Dermis blood vessel endothelial cell (primary cell): Measurements from ENCODE around the gene IQCE. TPM values are rescaled to one million over a fixed set of nuclear protein-coding genes. Genes with fewer than 3 reads are reported as not detected.
"Not testable (repeated sequence)": the region's sequence is repeated elsewhere in the genome, so short reads cannot be mapped to it uniquely, and the experiment has no call there.

Source experiments
- DNase-seq: peaks from one replicate; pipeline ENCODE4 v3.0.0; 2010
- total RNA-seq: library from RNA; depleted of rRNA; stranded (reverse); fragments of >200 nt; gene quantifications from 2 replicates; pipeline ENCODE4 v1.2.3, GENCODE V29; 2014

The IQCE gene
- total RNA-seq, 1 donor from 2014 or later, result 6.0 TPM

DNA sequence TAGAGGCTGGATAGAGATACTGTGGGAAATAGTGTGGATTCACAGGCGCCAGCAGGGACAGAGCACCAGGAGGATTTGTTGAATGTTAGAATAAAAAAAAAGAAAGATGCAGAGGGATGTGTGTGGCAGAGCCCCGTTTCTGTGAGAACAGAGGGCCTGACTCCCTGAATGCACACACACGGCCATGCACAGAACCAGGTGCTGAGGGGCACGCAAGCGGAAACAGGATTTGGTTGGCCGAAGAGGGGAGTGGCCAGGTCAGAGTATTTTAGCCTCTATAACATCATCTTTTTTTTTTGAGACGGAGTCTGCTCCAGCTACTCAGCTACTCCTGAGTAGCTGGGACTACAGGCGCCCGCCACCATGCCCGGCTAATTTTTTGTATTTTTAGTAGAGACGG is 21.9 kb downstream of the IQCE start:
- no peak for DNase-seq

DNA sequence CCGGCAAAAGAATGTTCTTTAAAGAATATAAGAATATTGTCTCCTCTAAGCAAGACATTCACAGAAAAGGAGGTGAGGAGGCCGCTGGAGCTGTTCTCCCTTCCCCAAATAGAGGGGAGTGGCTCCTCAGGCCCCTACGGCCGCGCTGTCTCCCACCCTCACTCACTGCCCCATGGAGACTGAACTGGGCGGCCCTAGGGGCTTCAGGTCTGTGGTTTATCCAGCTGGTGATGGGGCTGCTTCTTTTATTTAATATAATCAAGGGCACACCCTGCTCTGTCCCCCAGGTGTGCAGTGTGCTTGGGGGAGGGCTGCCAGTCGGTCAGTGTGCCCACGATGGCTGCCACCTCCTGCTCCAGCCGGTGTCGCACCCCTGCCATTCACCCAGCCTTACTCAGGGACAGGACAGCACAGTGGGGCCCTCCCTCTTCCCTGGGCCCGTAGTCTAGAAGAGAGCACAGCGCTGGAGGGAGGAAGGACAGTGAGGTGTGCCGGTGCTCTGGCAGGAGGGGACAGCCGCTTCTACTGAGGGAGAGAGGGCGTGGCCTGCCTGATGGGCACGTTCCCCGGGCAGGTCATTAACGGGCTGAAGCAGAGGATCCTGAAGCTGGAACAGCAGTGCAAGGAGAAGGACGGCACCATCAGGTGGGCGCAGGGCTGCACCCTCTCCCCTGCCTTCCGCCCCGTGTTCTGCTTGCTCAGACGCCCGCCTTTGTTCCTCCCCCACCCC is 23.4 kb downstream of the IQCE start:
- no peak for DNase-seq

DNA sequence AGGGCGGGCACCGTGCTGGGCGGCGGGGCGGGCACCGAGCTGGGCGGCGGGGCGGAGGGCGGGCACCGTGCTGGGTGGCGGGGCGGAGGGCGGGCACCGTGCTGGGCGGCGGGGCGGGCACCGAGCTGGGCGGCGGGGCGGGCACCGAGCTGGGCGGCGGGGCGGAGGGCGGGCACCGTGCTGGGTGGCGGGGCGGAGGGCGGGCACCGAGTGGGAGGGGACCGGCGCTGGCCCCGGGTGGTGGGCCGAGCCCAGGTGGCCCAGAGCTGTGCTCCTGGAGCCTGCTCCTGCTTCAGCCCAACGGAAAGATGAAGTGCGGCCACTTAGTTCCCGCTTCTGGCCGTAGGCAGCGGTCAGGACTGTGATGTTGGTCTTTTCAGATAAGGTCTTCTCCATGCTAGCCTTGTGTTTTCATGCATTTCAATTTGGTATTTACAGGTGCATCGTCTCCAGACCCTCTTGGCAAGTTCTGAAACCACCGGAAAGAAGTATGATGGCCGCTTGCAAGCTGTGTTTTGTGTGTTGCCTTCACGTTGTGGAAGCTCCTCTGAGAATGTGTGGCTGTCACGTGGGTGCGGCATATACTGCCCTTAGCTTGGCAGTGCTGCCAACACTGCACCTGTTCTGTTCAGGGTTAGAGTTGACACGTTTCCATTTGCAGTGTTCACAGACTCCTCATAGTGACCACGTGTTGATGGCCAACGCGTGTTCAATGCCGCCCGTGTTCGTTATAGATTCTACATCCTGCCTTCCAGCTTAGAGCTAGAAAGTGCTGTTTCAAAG is 25.2 kb downstream of the IQCE start:
- no peak for DNase-seq

DNA sequence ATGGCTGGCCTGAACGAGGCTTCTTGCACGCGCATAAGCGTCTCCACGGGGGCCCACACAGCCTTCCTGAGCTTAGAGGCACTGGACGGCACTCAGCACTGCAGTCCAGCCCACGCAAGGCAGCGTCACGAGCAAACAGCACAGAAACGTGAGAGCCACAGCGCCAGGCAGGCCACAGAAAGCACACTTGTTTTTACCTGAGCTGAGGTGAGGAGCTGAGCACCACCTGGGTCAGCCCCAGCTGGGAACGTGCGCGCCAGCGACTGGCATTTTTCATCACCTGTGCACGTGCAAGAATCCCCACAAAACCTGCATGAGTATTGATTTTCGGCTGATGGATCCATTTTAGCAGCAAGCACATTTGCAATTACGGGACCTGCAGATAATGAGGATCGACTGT is 26.7 kb downstream of the IQCE start:
- DNase-seq, result no peak

- no peak for DNase-seq
These were observed 27.7 kb downstream of the IQCE start for GRCh38 chr7:2586326-2587020.

- no peak for DNase-seq
These were observed 28.4 kb downstream of the IQCE start for GRCh38 chr7:2587134-2587533.

DNA sequence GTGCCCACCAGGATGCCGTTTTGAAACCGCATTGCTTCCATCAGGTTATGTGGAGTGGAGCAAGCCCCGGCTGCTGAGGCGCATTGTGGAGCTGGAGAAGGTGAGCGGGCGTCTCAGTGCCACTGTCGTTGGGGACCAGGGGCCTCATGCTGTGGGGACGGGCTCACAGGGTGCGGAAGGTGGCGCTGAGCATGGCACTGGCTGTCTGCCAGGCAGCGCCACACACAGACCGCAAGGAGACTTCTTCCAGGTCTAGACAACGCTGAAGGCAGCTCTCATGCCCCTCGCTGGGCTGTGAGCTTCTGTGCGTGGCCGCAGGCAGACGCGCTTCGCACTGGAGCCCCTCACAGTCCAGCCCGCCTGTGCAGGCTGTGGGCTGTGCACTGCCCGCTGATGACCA is 29.0 kb downstream of the IQCE start:
- DNase-seq, result no peak

- DNase-seq, result no peak
These were observed 30.6 kb downstream of the IQCE start for GRCh38 chr7:2589341-2589740.

DNA sequence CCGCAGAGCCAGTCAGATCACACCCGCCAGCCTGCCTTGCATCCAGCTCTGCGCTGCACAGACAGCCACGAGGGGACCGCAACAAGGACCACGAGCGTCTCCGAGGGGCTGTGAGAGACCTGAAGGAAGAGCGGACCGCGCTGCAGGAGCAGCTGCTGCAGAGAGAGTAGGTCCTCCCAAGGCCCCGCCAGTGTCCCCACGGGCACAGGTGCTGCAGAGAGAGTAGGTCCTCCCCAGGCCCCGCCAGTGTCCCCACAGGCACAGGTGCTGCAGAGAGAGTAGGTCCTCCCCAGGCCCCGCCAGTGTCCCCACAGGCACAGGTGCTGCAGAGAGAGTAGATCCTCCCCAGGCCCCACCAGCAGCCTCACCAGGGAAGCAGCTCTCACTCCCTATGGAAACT is 31.2 kb downstream of the IQCE start:
- not testable (repeated sequence) for DNase-seq

DNA sequence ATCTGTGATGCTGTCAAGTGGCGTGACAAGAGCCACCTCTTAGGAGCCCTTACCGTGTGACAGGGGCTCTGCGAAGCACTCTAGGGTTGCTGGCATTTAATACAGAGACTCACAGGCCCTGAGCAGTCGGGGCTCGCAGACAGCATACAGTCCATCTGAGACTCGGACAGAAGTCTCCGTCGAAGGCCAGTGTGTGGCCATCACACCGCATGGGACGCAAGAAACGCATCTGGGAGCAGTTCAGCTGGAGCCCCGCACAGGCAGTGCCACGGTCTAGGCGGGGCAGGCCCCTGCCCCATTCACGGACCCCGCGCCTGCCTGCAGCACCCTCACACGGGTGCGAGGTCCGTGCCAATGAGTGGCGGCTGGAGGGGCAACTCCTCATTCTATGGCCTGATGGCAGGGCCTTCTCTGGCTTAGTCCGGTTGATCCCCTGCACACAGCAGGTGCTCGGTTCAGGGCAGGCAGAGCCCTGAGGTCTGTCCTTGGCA is 33.6 kb downstream of the IQCE start:
- no peak for DNase-seq

DNA sequence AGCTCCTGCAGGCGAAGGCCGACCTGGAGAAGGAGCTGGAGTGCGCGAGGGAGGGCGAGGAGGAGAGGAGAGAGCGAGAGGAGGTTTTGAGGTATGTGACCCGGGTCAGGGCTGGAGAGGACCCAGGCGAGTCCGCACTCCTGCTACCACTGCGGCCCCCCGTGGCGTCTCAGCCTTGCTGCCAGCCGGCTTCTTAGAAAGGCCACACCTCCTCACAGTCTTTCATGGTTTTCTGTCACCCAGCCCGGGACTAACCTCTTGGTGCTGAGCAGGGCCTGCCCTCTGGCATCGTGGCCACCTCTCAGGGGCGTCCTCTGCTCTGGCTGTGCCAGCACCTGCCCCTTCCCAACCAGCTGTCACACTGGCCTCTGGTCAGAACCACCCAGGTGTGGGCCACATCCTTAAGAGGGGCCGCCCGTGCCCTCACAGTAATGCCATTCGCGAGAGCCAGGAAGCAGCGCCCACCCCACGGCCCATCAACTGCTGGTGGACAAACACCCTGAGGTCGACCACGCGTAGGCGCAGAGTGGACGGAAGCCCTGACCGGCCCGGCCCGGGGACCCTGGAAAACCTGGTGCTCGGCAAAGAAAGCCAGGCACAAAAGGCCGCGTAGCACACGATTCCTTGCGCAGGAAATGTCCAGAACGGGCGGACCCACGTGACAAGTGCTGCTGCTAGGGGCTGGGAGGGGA is 34.4 kb downstream of the IQCE start:
- DNase-seq, result no peak

- no peak for DNase-seq
These were observed 35.8 kb downstream of the IQCE start for GRCh38 chr7:2594599-2594998.

- no peak for DNase-seq
These were observed 36.6 kb downstream of the IQCE start for GRCh38 chr7:2595258-2595860.

DNA sequence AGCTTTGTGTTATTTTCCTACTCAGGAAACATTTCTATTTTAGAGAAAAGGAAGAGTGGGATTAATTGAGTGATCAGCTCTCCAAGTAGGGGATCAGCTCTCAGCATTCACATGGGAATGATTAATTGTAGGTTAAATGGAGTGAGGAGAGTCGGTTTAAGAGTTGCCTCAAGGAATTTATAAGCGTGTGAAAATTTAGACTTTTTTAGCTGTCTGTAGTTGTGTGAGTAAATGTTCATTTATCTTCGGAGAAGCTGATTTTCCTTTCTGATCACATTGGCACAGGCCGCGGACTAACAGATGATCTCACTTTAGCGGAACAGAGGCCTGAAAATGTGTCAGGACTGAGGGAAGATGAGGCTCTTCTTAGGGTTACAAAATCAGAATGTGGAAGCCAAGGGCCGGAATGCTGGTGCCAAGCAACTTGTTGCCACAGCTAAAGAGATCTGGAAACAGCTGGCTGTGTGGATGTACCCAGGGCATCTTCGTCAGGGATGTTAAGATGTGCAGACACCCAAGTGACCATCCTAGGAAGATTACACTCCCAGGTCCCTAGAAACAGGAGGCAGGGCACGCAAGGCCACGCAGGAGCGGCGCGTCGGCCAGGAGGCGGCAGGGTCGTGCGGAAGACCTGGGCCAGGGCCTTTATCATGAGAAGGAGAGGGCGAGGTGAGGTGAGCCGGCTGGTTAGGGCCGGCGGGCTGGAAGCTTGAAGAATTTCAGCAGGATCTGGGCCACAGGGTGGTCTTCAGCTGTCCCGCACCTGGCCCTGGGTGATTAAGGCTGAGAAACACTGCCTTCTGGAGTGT is 37.9 kb downstream of the IQCE start:
- no peak for DNase-seq

DNA sequence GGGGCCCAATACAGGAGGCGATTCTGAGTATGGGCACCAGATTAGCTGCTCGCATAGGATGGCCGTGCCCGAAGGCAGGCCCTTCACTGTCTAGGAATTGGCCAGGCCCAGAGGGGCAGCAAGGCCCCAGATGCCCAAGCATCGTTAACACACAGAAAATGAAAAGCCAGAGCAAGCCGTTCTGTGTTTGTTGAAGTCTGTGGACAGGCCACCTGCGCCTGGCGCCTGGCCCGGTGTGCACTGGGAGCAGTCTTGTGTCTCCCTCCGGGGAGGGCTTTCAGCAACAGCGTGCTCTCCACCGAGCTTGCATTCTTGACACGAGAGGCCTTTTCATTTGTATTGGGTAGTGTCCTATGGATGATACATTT is 38.5 kb downstream of the IQCE start:
- no peak for DNase-seq

DNA sequence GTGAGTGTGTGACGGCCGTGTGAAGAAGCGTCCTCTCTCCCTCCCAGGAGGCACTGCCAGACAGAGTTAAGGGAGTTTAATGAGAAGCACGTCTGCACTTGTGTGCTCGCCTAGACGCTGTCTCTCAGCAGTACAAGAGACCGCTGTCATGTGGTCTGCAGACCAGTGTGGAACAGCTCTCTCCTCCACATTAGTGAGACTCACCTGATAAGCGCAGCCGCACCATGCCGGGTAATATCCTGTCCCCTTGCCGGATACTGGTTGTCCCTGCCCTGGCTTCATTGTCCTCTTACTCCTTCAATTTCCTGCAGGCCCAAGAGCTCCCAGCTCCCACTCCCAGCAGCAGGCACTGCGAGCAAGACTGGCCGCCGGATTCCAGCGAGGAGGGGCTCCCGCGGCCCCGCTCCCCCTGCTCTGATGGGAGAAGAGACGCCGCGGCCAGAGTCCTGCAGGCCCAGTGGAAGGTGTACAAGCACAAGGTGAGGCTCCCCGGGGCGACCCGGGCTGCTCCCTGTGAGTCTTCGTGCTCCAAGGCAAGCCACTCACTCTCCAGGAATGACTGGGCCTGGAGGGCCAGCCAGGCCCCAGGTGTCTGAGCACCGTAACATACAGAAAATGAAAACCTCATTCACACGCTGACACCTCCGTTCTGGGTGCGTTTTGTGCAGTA is 39.5 kb downstream of the IQCE start:
- DNase-seq, result no peak

GRCh38 chr7:2601065-2601464 is 42.3 kb downstream of the IQCE start:
- DNase-seq, result no peak

GRCh38 chr7:2601907-2602306 is 43.1 kb downstream of the IQCE start:
- DNase-seq, result no peak

GRCh38 chr7:2602406-2603043 is 43.7 kb downstream of the IQCE start:
- no peak for DNase-seq
